ENCODE measurements around the gene MYBPC1. TPM values are rescaled to one million over a fixed set of nuclear protein-coding genes. Genes with fewer than 3 reads are reported as not detected.

MYBPC1 gene, protein sequence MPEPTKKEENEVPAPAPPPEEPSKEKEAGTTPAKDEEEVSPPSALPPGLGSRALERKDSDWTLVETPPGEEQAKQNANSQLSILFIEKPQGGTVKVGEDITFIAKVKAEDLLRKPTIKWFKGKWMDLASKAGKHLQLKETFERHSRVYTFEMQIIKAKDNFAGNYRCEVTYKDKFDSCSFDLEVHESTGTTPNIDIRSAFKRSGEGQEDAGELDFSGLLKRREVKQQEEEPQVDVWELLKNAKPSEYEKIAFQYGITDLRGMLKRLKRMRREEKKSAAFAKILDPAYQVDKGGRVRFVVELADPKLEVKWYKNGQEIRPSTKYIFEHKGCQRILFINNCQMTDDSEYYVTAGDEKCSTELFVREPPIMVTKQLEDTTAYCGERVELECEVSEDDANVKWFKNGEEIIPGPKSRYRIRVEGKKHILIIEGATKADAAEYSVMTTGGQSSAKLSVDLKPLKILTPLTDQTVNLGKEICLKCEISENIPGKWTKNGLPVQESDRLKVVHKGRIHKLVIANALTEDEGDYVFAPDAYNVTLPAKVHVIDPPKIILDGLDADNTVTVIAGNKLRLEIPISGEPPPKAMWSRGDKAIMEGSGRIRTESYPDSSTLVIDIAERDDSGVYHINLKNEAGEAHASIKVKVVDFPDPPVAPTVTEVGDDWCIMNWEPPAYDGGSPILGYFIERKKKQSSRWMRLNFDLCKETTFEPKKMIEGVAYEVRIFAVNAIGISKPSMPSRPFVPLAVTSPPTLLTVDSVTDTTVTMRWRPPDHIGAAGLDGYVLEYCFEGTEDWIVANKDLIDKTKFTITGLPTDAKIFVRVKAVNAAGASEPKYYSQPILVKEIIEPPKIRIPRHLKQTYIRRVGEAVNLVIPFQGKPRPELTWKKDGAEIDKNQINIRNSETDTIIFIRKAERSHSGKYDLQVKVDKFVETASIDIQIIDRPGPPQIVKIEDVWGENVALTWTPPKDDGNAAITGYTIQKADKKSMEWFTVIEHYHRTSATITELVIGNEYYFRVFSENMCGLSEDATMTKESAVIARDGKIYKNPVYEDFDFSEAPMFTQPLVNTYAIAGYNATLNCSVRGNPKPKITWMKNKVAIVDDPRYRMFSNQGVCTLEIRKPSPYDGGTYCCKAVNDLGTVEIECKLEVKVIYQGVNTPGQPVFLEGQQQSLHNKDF
- total RNA-seq: 1.3 TPM

DNA sequence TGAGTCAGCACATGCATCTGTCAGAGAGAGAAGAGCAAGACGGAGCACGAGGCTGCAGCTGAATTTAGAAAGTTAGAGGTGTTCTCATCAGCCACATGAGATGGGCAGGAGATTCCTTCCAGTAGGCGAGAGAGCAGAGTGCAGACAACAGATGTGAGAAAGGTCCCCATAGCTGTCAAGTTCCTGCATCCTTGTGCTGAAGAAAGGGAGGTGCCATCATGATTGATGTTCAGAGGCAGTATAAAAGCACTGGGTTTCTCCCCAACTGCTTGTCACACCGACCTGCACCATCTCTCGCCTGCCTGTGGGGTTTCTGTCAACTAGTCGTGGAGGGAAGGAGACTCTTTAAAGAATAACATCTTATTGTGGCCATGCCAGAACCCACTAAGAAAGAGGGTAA lies at the start of gene MYBPC1:
Gene MYBPC1 (plus strand): TSS at position 272 of the 400 bp plus-strand sequence. CDS start 100 bp downstream, at position 372.

GRCh38 chr12:101697197-101697929 lies 102.6 kb downstream of the MYBPC1 start, which contains the start of gene CHPT1:
Gene CHPT1 (plus strand): TSS chr12:101697640. CDS start chr12:101697862, 222 bp downstream.

Small RNAs within 50 kb of the gene (small RNA-seq; reads per million reads assigned to genes)
- not detected for gene RNY1P16 (ENCODE audit: low replicate concordance)

Other genes starting within 250 kb of the MYBPC1 start
- 43.5 TPM for gene ARL1, start 187.2 kb upstream of the MYBPC1 start, total RNA-seq
- gene SPIC, start 119.6 kb upstream of the MYBPC1 start, total RNA-seq: not detected
- gene CHPT1, start 102.7 kb downstream of the MYBPC1 start, total RNA-seq: 44.8 TPM
- gene SYCP3, start 144.5 kb downstream of the MYBPC1 start, total RNA-seq: 1.3 TPM
- gene GNPTAB, start 236.0 kb downstream of the MYBPC1 start, total RNA-seq: 206 TPM